Heart left ventricle (tissue), 16 donors: ENCODE data around the gene OR2AG2. TPM values are rescaled to one million over a fixed set of nuclear protein-coding genes. Genes with fewer than 3 reads are reported as not detected.

Experiments
- ATAC-seq, 4 donors: fragments of 200-7000 bp; cut with Tn5 transposase; one replicate each; pipeline ENCODE4 v1.9.1; 2020 to 2022; ENCODE audit warnings: moderate library complexity in 4 of 4, mild to moderate bottlenecking in 3 of 4, moderate number of reproducible peaks in 1 of 4
- DNase-seq, 5 donors: peaks; one replicate each; pipeline ENCODE4 v3.0.0-alpha.2; 2020
- H3K27ac ChIP-seq, 12 donors: fragments of 200-600 bp; sonication (generic) in 4 of 12; one replicate each; pipeline versions ENCODE4 v1.5.0 to v1.8.0; 2016 to 2022; ENCODE audit warnings: mild to moderate bottlenecking in 2 of 12
- H3K27me3 ChIP-seq, 9 donors: fragments of 200-600 bp; sonication (generic) in 2 of 9; one replicate each; pipeline versions ENCODE4 v1.5.1 to v1.8.0; 2016 to 2022; ENCODE audit warnings: mild to moderate bottlenecking in 3 of 9
- H3K36me3 ChIP-seq, 9 donors: fragments of 200-600 bp; sonication (generic) in 2 of 9; one replicate each; pipeline versions ENCODE4 v1.5.0 to v1.8.0; 2018 to 2022; ENCODE audit warnings: mild to moderate bottlenecking in 2 of 9
- H3K4me1 ChIP-seq, 12 donors: fragments of 200-600 bp; sonication (generic) in 4 of 12; one replicate each; pipeline versions ENCODE4 v1.5.0 to v1.8.0; 2016 to 2022; ENCODE audit warnings: mild to moderate bottlenecking in 3 of 12
- H3K4me3 ChIP-seq, 12 donors: fragments of 200-600 bp; sonication (generic) in 4 of 12; one replicate each; pipeline versions ENCODE4 v1.5.0 to v1.8.0; 2017 to 2022; ENCODE audit warnings: mild to moderate bottlenecking in 9 of 12, moderate library complexity in 4 of 12
- H3K9me3 ChIP-seq, 12 donors: fragments of 200-600 bp; sonication (generic) in 4 of 12; one replicate each; pipeline versions ENCODE4 v1.5.0 to v1.8.0; 2016 to 2022; ENCODE audit warnings: mild to moderate bottlenecking in 1 of 12
- POLR2A ChIP-seq, 2 donors: fragments of 450-650 bp; IDR thresholded peaks; one replicate each; pipeline ENCODE4 v1.6.1; 2017; ENCODE audit warnings: antibody characterized with exemption in 2 of 2, mild to moderate bottlenecking in 2 of 2, moderate library complexity in 2 of 2
- WGBS, 4 donors: extraction: QIAGEN DNeasy Blood & Tissue Kit in 2 of 4; methylation state at CpG; one replicate each; pipeline versions ENCODE4 v1.1.5 to v1.1.7; 2013 to 2018; 5-methylcytosine and 5-hydroxymethylcytosine counted together
- intact Hi-C, 10 donors: fragments of 100-400 bp; cut with DNase I; formaldehyde crosslinking; loops; one replicate each; pipeline versions ENCODE4 v1.11.1 to v1.14.2; 2022
- polyA plus RNA-seq, 2 donors: library from polyadenylated mRNA; stranded (reverse); fragments of 200-250 nt; gene quantifications; one replicate each; pipeline ENCODE4 v1.2.3, GENCODE V29; 2013
- total RNA-seq, 9 donors: library from RNA; depleted of rRNA in 2 of 9; stranded (reverse); fragments of >200 nt in 2 of 9; fragmentation: NEBNext Ultra II Directional in 3 of 9; extraction: Animal tissue kit (Norgen Biotek cat#: 25700) in 3 of 9; gene quantifications; one replicate each; pipeline versions ENCODE4 v1.1.0 to v1.2.4, GENCODE V29; 2016 to 2023
- TF ChIP-seq, protein P1 (sequence below), 12 donors: fragments of 200-600 bp; sonication (generic) in 4 of 12; IDR thresholded peaks; one replicate each; pipeline versions ENCODE4 v1.5.0 to v1.8.0; 2018 to 2022; ENCODE audit warnings: antibody characterized with exemption in 12 of 12, mild to moderate bottlenecking in 5 of 12
- donor health status: ischemic (EF 13 %, LVEDD 7.1; RV severe dilation, severe dysfunction).
- donor health status: healthy with polysubstance abuse.
- donor health status: DM: no; HTN: yes; CAD: no.
- donor health status: DM: no; HTN: no; CAD: no.
- donor health status: ischemic (EF 25% LVEDD 6.9; RV normal size, moderate dysfunction).
- donor health status: ischemic (EF 25% LVEDD 5.7; RV mildly dilated, moderate dysfunction).
- donor health status: healthy.
- donor health status: DM: yes; HTN: yes; CAD: no.
- donor health status: ischemic (EF 35%, LVEDD 5.7; RV mildly dilated, moderate dysfunction).
- donor health status: nonischemic (EF 11% LVEDD 7.7; RV severe dilation, severe dysfunction).
- donor health status: DM: yes; HTN: yes; CAD: no.
- donor health status: PGD.
- donor health status: ischemic (EF 29% LVEDD 5.4; RV normal size, mild dysfunction).
- donor health status: nonischemic (EF 23%, LVEDD 6.1; RV moderate dilation, normal function).

The OR2AG2 gene
- total and polyA plus RNA-seq, 11 donors: 0.01 TPM; not detected in 10

GRCh38 chr11:6734616-6735015 is 37.2 kb downstream of the OR2AG2 start:
- Histone ChIP-seq H3K36me3 (peaks cover 0 to 11% (median 4%) of the 10 kb centered on the region in 9 donors), H3K4me1 (peaks cover 0 to 57% (median 0%) of the 10 kb centered on the region in 12 donors), H3K9me3 (peaks cover 0 to 7% (median 0%) of the 10 kb centered on the region in 12 donors), H3K27me3 (no peaks in the 10 kb centered on the region), H3K27ac (no peak overlapping the region), H3K4me3 (no peak overlapping the region)
- intact Hi-C loops: no loop called here
- DNase-seq: no peak
- no peak for ATAC-seq
- 78 to 81% (median 79%) methylated on average over 3 of the region's 3 CpGs for WGBS, 4 donors
- no peak for TF ChIP-seq POLR2A (IDR thresholded peaks at IDR 0.05)
- TF ChIP-seq, protein P1, sequence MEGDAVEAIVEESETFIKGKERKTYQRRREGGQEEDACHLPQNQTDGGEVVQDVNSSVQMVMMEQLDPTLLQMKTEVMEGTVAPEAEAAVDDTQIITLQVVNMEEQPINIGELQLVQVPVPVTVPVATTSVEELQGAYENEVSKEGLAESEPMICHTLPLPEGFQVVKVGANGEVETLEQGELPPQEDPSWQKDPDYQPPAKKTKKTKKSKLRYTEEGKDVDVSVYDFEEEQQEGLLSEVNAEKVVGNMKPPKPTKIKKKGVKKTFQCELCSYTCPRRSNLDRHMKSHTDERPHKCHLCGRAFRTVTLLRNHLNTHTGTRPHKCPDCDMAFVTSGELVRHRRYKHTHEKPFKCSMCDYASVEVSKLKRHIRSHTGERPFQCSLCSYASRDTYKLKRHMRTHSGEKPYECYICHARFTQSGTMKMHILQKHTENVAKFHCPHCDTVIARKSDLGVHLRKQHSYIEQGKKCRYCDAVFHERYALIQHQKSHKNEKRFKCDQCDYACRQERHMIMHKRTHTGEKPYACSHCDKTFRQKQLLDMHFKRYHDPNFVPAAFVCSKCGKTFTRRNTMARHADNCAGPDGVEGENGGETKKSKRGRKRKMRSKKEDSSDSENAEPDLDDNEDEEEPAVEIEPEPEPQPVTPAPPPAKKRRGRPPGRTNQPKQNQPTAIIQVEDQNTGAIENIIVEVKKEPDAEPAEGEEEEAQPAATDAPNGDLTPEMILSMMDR (IDR thresholded peaks at IDR 0.05): no peak

GRCh38 chr11:6733326-6734275 is 38.2 kb downstream of the OR2AG2 start:
- H3K36me3 ChIP-seq: peaks cover 0 to 11% (median 4%) of the 10 kb centered on the region in 9 donors

DNA sequence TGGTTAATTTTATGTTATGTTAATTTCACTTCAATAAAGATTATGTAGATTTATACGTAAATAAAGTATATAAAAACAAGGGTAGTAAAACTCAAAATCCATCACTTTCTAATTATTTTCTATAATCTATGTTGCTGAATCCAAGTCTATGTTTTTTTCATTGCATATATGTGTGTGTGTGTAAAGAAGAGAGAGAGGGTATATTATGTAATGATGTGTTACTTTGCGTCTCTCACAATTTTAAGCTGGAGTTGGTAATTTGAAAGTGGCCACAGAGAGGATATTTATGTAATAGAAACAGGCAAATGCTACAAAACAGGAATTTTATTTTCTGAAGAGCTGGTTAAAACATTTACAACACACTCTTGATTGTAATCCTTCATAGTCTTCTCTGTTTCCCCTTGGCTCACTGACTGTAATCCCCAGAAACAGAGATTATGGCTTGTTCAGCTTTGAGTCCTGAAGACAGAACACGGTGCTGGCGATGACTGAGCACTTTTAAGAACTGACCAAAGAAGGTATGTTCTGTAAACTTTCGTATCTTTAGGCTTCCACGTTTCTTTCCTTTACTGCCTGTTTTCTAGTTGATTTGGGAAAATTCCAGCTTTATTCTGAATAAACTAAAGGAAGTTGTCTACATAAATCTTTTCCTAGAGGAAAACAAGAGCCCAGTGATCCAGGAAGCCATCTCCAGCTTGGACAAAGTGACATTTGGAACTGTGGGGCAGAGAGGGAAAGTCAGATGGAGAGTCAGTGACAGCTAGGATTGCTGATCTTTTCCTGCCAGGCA is 43.6 kb downstream of the OR2AG2 start:
- H3K4me3 ChIP-seq: no peak overlapping the region
- intact Hi-C loops: no loop called here
- H3K27ac ChIP-seq: peak overlapping the region in 4 of 12 donors; percentile 0 to 21 (median 15)
- WGBS, 4 donors: 40 to 64% (median 55%) methylated on average over 6 of the region's 6 CpGs
- DNase-seq: no peak
- peaks cover 0 to 8% (median under 1%) of the 10 kb centered on the region in 9 donors for H3K36me3 ChIP-seq
- ATAC-seq: no peak
- H3K9me3 ChIP-seq: peaks cover 0 to 18% (median 4%) of the 10 kb centered on the region in 12 donors
- H3K27me3 ChIP-seq: no peaks in the 10 kb centered on the region
- TF ChIP-seq, protein P1 (IDR thresholded peaks at IDR 0.05): no peak
- TF ChIP-seq POLR2A (IDR thresholded peaks at IDR 0.05): no peak
- H3K4me1 ChIP-seq: peaks cover 0 to 10% (median 0%) of the 10 kb centered on the region in 12 donors

More at GRCh38 chr11:6733326-6734275, 38.2 kb downstream of the OR2AG2 start:
- Histone ChIP-seq H3K9me3 (peaks cover 0 to 7% (median 0%) of the 10 kb centered on the region in 12 donors), H3K4me3 (no peak overlapping the region), H3K27ac (no peak overlapping the region), H3K4me1 (peaks cover 0 to 55% (median 0%) of the 10 kb centered on the region in 12 donors), H3K27me3 (no peaks in the 10 kb centered on the region)
- 67 to 82% (median 72%) methylated on average over 3 of the region's 3 CpGs for whole genome bisulfite sequencing, 4 donors
- no peak for TF ChIP-seq POLR2A (IDR thresholded peaks at IDR 0.05)
- TF ChIP-seq, protein P1 (IDR thresholded peaks at IDR 0.05): no peak
- no peak for DNase-seq
- intact Hi-C loops: no loop called here
- no peak for ATAC-seq
